SK-N-SH (cell line): ENCODE results near the gene PPDPF. TPM values are rescaled to one million over a fixed set of nuclear protein-coding genes. Genes with fewer than 3 reads are reported as not detected.

ENCODE experiments used
- CTCF ChIA-PET: fragments of 300-600, 350-600 bp; formaldehyde crosslinking; extraction: SDS; loops from one replicate; lab custom pipeline; 2021; lab: Yijun Ruan, JAX
- POLR2A ChIA-PET: fragments of 350-600 bp; sonication (Branson Sonifier 250); formaldehyde crosslinking; extraction: SDS; loops from one replicate; lab custom pipeline; 2020; ENCODE audit warnings: antibody characterized with exemption, inconsistent platforms; lab: Yijun Ruan, JAX
- DNase-seq: peaks from one replicate; pipeline ENCODE4 v3.0.0; 2012
- H2AFZ ChIP-seq: fragments of 200-600 bp; sonication (generic); 2 replicates; pipeline ENCODE4 v1.8.1; 2016; ENCODE audit warnings: antibody characterized with exemption, mild to moderate bottlenecking, low read depth
- H3F3A ChIP-seq: fragments of 200-600 bp; sonication (generic); replicated peaks from 2 replicates; pipeline ENCODE3; 2016; ENCODE audit warnings: antibody characterized with exemption, mild to moderate bottlenecking; ENCODE audit not compliant: insufficient read depth
- H3K27ac ChIP-seq, 2 experiments: fragments of 200-500 bp in 1 of 2; fragments of 200-600 bp in 1 of 2; sonication (Bioruptor generic) in 1 of 2; sonication (generic), shearing (Covaris generic) in 1 of 2; 2 replicates each; pipeline versions ENCODE4 v1.5.1 to v1.6.1; 2014 to 2016; ENCODE audit warnings: low read depth in 2 of 2, inconsistent platforms in 1 of 2, low read length in 1 of 2, mild to moderate bottlenecking in 1 of 2, mixed read lengths in 1 of 2
- H3K27me3 ChIP-seq: fragments of 200-600 bp; sonication (generic), shearing (Covaris generic); 2 replicates; pipeline ENCODE4 v1.6.1; 2016; ENCODE audit warnings: mixed run types; ENCODE audit not compliant: insufficient read depth
- H3K36me3 ChIP-seq, 2 experiments: fragments of 200-500 bp in 1 of 2; fragments of 200-600 bp in 1 of 2; sonication (Bioruptor generic) in 1 of 2; sonication (generic) in 1 of 2; replicated peaks in 1 of 2; 2 replicates each; pipeline versions ENCODE3 to v1.5.1; 2014 to 2016; ENCODE audit warnings: low read length in 1 of 2, mild to moderate bottlenecking in 1 of 2; ENCODE audit not compliant: insufficient read depth in 2 of 2, control insufficient read depth in 1 of 2
- H3K4me1 ChIP-seq, 2 experiments: fragments of 200-500 bp in 1 of 2; fragments of 200-600 bp in 1 of 2; sonication (Bioruptor generic) in 1 of 2; sonication (generic), shearing (Covaris generic) in 1 of 2; 2 replicates each; pipeline versions ENCODE4 v1.5.1 to v1.6.1; 2014 to 2016; ENCODE audit warnings: low read depth in 1 of 2, low read length in 1 of 2, mixed run types in 1 of 2; ENCODE audit not compliant: insufficient read depth in 2 of 2, control insufficient read depth in 1 of 2
- H3K4me2 ChIP-seq: fragments of 200-600 bp; sonication (generic), shearing (Covaris generic); 2 replicates; pipeline ENCODE4 v1.6.1; 2017; ENCODE audit warnings: mixed run types
- H3K4me3 ChIP-seq, 2 experiments: fragments of 200-500 bp in 1 of 2; fragments of 200-600 bp in 1 of 2; sonication (Bioruptor generic) in 1 of 2; sonication (generic), shearing (Covaris generic) in 1 of 2; 2 replicates each; pipeline versions ENCODE4 v1.5.1 to v1.8.1; 2014 to 2016; ENCODE audit warnings: low read depth in 2 of 2, inconsistent platforms in 1 of 2, low read length in 1 of 2, mild to moderate bottlenecking in 1 of 2, mixed read lengths in 1 of 2, moderate library complexity in 1 of 2
- H3K79me2 ChIP-seq: fragments of 200-600 bp; sonication (generic); 2 replicates; pipeline ENCODE4 v1.8.1; 2017; ENCODE audit warnings: mild to moderate bottlenecking; ENCODE audit not compliant: insufficient read depth
- H3K9ac ChIP-seq: fragments of 200-600 bp; sonication (generic); 2 replicates; pipeline ENCODE4 v1.6.1; 2017; ENCODE audit warnings: mixed run types
- H3K9me2 ChIP-seq: fragments of 200-600 bp; sonication (generic); 2 replicates; pipeline ENCODE4 v1.6.1; 2017; ENCODE audit warnings: mixed run types
- H3K9me3 ChIP-seq: fragments of 200-600 bp; sonication (generic); 2 replicates; pipeline ENCODE4 v1.6.1; 2017; ENCODE audit warnings: mixed run types, mild to moderate bottlenecking, moderate library complexity
- H4K20me1 ChIP-seq: fragments of 200-600 bp; sonication (generic); 2 replicates; pipeline ENCODE4 v1.6.1; 2017; ENCODE audit warnings: mild to moderate bottlenecking, mixed run types; ENCODE audit not compliant: insufficient read depth
- CHD2 ChIP-seq: fragments of 150-350 bp; IDR thresholded peaks from 2 replicates; pipeline ENCODE4 v1.6.1; 2018; ENCODE audit warnings: low read length; ENCODE audit not compliant: partially characterized antibody
- ELF1 ChIP-seq: IDR thresholded peaks from 2 replicates; pipeline ENCODE4 v1.4.0; 2012
- EP300 ChIP-seq, 2 experiments: IDR thresholded peaks; 2 replicates each; pipeline versions ENCODE4 v1.4.0 to v1.6.1; 2012; ENCODE audit warnings: borderline replicate concordance in 1 of 2, low read depth in 1 of 2, low read length in 1 of 2
- FOSL2 ChIP-seq: IDR thresholded peaks from 2 replicates; pipeline ENCODE4 v1.4.0; 2012; ENCODE audit warnings: low read depth, mild to moderate bottlenecking, moderate library complexity, borderline replicate concordance
- FOXM1 ChIP-seq: IDR thresholded peaks from 2 replicates; pipeline ENCODE4 v1.4.0; 2012; ENCODE audit warnings: low read depth, mild to moderate bottlenecking
- GABPA ChIP-seq: IDR thresholded peaks from 2 replicates; pipeline ENCODE4 v1.4.0; 2012; ENCODE audit warnings: low read depth, mild to moderate bottlenecking
- MXI1 ChIP-seq: IDR thresholded peaks from 2 replicates; pipeline ENCODE4 v1.6.1; 2012; ENCODE audit warnings: mild to moderate bottlenecking, low read depth, low read length, improper control_type of control experiment
- RAD21 ChIP-seq: IDR thresholded peaks from 2 replicates; pipeline ENCODE4 v1.6.1; 2012; ENCODE audit warnings: mild to moderate bottlenecking, low read length
- RCOR1 ChIP-seq: fragments of 150-350 bp; IDR thresholded peaks from 2 replicates; pipeline ENCODE4 v1.6.1; 2017; ENCODE audit warnings: antibody characterized with exemption, low read length
- RFX5 ChIP-seq: IDR thresholded peaks from 2 replicates; pipeline ENCODE4 v1.6.1; 2012; ENCODE audit warnings: mild to moderate bottlenecking, improper control_type of control experiment, low read length
- TAF1 ChIP-seq: IDR thresholded peaks from 2 replicates; pipeline ENCODE4 v1.6.1; 2012; ENCODE audit warnings: low read depth, mild to moderate bottlenecking, low read length, moderate library complexity, borderline replicate concordance
- TCF12 ChIP-seq: IDR thresholded peaks from 2 replicates; pipeline ENCODE4 v1.4.0; 2012
- USF2 ChIP-seq: fragments of 150-350 bp; IDR thresholded peaks from 2 replicates; pipeline ENCODE4 v1.6.1; 2017; ENCODE audit warnings: antibody characterized with exemption, low read length, low read depth, borderline replicate concordance
- WGBS: methylation state at CpG from one replicate; pipeline ENCODE4 v1.1.6; 2017; ENCODE audit warnings: low lambda C conversion rate; 5-methylcytosine and 5-hydroxymethylcytosine counted together
- polyA plus RNA-seq, 3 experiments: library from polyadenylated mRNA; depleted of rRNA; stranded (reverse); fragments of >200 nt; gene quantifications; 2 replicates each; pipeline ENCODE4 v1.2.3, GENCODE V29; 2012
- TF ChIP-seq, protein P1 (sequence below): IDR thresholded peaks from 2 replicates; pipeline ENCODE4 v1.6.1; 2012; ENCODE audit warnings: mild to moderate bottlenecking, low read depth, low read length, moderate library complexity
- TF ChIP-seq, protein P2 (sequence below): IDR thresholded peaks from 2 replicates; pipeline ENCODE4; 2012
- TF ChIP-seq, protein P3 (sequence below): fragments of 150-350 bp; IDR thresholded peaks from 2 replicates; pipeline ENCODE4 v1.6.1; 2016; ENCODE audit warnings: mild to moderate bottlenecking, low read depth, low read length

Gene PPDPF
- polyA plus RNA-seq, 1 of the 3 experiments (the other 2 are of a cell fraction), result 71.4 TPM

GRCh38 chr20:63504642-63505041 lies 15.9 kb upstream of the PPDPF start:
- TF ChIP-seq CHD2 (no peak), FOXM1 (no peak), RFX5 (no peak), GABPA (no peak), RAD21 (no peak), RCOR1 (no peak), FOSL2 (no peak), TCF12 (no peak), EP300 (IDR thresholded peaks at IDR 0.05; ENCODE audit: borderline replicate concordance in 1 of 2, low read depth in 1 of 2, low read length in 1 of 2) (no peak), ELF1 (no peak), TAF1 (no peak)
- TF ChIP-seq, protein P1, sequence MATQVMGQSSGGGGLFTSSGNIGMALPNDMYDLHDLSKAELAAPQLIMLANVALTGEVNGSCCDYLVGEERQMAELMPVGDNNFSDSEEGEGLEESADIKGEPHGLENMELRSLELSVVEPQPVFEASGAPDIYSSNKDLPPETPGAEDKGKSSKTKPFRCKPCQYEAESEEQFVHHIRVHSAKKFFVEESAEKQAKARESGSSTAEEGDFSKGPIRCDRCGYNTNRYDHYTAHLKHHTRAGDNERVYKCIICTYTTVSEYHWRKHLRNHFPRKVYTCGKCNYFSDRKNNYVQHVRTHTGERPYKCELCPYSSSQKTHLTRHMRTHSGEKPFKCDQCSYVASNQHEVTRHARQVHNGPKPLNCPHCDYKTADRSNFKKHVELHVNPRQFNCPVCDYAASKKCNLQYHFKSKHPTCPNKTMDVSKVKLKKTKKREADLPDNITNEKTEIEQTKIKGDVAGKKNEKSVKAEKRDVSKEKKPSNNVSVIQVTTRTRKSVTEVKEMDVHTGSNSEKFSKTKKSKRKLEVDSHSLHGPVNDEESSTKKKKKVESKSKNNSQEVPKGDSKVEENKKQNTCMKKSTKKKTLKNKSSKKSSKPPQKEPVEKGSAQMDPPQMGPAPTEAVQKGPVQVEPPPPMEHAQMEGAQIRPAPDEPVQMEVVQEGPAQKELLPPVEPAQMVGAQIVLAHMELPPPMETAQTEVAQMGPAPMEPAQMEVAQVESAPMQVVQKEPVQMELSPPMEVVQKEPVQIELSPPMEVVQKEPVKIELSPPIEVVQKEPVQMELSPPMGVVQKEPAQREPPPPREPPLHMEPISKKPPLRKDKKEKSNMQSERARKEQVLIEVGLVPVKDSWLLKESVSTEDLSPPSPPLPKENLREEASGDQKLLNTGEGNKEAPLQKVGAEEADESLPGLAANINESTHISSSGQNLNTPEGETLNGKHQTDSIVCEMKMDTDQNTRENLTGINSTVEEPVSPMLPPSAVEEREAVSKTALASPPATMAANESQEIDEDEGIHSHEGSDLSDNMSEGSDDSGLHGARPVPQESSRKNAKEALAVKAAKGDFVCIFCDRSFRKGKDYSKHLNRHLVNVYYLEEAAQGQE, result no peak
- H3K27me3 ChIP-seq, result no peaks in the 10 kb centered on the region
- no peak for DNase-seq
- H3K4me3 ChIP-seq, result no peak overlapping the region
- 79% methylated on average over 9 of the region's 9 CpGs for WGBS
- no peaks in the 10 kb centered on the region for H3K9me3 ChIP-seq
- H3K36me3 ChIP-seq, result no peaks in the 10 kb centered on the region
- POLR2A ChIA-PET, result no interaction called here
- H3K4me2 ChIP-seq, result no peak overlapping the region
- H2AFZ ChIP-seq, result no peak overlapping the region
- no peak overlapping the region for H3K27ac ChIP-seq
- no peaks in the 10 kb centered on the region for H4K20me1 ChIP-seq
- no peaks in the 10 kb centered on the region for H3K9me2 ChIP-seq
- H3K4me1 ChIP-seq, result peaks cover 0 to 24% of the 10 kb centered on the region in 2 experiments; a peak in 1 of 4 replicates
- H3K79me2 ChIP-seq, result no peaks in the 10 kb centered on the region
- H3F3A ChIP-seq, result peaks cover 7% of the 10 kb centered on the region
- no peak overlapping the region for H3K9ac ChIP-seq
- CTCF ChIA-PET, result interaction anchor here (0.7 to 2.6 kb wide), 4 partner anchors 8 to 27 kb away, joined by 3 to 13 read pairs (median 3); no protein-coding TSS in a partner anchor

DNA sequence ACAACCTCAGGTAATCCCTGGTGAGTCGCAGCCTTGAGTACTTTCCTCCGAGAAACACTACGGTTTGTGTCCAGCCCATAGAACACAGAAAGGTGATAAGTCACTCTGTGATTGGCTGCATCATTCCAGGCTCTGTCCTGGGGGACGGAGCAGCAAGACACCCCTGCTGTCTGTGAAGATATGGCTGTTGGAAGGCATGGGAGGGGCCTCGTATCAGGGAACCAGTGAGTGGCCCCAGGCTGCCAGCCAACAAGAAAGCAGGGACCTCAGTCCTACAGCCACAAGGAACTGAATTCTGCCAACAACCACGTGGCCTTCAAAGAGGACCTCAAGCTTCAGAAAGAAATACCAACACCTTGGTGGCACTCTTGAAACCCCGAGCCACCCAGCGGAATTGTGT lies 15.3 kb upstream of the PPDPF start:
- Histone ChIP-seq H3K27ac (no peak overlapping the region), H3F3A (peaks cover 7% of the 10 kb centered on the region), H3K4me2 (no peak overlapping the region), H3K27me3 (no peaks in the 10 kb centered on the region), H3K4me3 (no peak overlapping the region), H4K20me1 (no peaks in the 10 kb centered on the region), H3K4me1 (peaks cover 0 to 21% of the 10 kb centered on the region in 2 experiments; a peak in 1 of 4 replicates), H3K9ac (no peak overlapping the region), H3K79me2 (no peaks in the 10 kb centered on the region), H2AFZ (no peak overlapping the region), H3K9me2 (no peaks in the 10 kb centered on the region), H3K9me3 (no peaks in the 10 kb centered on the region), H3K36me3 (no peaks in the 10 kb centered on the region)
- ChIA-PET CTCF (interaction anchor here (0.9 to 2.6 kb wide), 2 partner anchors 9 to 28 kb away, joined by 3 to 13 read pairs; no protein-coding TSS in a partner anchor), POLR2A (no interaction called here)
- WGBS, result 60% methylated on average over 8 of the region's 8 CpGs
- no peak for DNase-seq
- TF ChIP-seq RFX5, result no peak
- no peak for TF ChIP-seq TCF12
- TF ChIP-seq, protein P2, sequence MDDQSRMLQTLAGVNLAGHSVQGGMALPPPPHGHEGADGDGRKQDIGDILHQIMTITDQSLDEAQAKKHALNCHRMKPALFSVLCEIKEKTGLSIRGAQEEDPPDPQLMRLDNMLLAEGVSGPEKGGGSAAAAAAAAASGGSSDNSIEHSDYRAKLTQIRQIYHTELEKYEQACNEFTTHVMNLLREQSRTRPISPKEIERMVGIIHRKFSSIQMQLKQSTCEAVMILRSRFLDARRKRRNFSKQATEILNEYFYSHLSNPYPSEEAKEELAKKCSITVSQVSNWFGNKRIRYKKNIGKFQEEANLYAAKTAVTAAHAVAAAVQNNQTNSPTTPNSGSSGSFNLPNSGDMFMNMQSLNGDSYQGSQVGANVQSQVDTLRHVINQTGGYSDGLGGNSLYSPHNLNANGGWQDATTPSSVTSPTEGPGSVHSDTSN, result no peak
- no peak for TF ChIP-seq ELF1
- TF ChIP-seq, protein P1, result no peak
- TF ChIP-seq, protein P3, sequence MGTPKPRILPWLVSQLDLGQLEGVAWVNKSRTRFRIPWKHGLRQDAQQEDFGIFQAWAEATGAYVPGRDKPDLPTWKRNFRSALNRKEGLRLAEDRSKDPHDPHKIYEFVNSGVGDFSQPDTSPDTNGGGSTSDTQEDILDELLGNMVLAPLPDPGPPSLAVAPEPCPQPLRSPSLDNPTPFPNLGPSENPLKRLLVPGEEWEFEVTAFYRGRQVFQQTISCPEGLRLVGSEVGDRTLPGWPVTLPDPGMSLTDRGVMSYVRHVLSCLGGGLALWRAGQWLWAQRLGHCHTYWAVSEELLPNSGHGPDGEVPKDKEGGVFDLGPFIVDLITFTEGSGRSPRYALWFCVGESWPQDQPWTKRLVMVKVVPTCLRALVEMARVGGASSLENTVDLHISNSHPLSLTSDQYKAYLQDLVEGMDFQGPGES, result no peak
- TF ChIP-seq MXI1, result no peak
- TF ChIP-seq USF2, result no peak
- TF ChIP-seq EP300 (IDR thresholded peaks at IDR 0.05; ENCODE audit: borderline replicate concordance in 1 of 2, low read depth in 1 of 2, low read length in 1 of 2), result no peak
